ENCODE data around the gene LRIG1.

LRIG1 gene

GRCh38 chr3:66444146-66444644, 56.6 kb downstream of the LRIG1 start:
- no peak for DNase-seq

- DNase-seq = peak in 19 of 58 donors; percentile 14 to 80 (median 54)
Measured at GRCh38 chr3:66443118-66443803, 57.6 kb downstream of the LRIG1 start.

GRCh38 chr3:66442254-66443117, 58.3 kb downstream of the LRIG1 start:
- peak in 26 of 58 donors; percentile 19 to 79 (median 38) for DNase-seq

GRCh38 chr3:66441692-66442091, 59.1 kb downstream of the LRIG1 start:
- DNase-seq = no peak

GRCh38 chr3:66441129-66441528, 59.7 kb downstream of the LRIG1 start:
- DNase-seq = no peak

- DNase-seq = no peak
Measured at GRCh38 chr3:66439666-66440344, 61.0 kb downstream of the LRIG1 start.

- no peak for DNase-seq
Measured at GRCh38 chr3:66438046-66438445, 62.8 kb downstream of the LRIG1 start.

GRCh38 chr3:66437341-66437929, 63.4 kb downstream of the LRIG1 start:
- DNase-seq = no peak

GRCh38 chr3:66435989-66436388, 64.8 kb downstream of the LRIG1 start:
- no peak for DNase-seq

GRCh38 chr3:66434726-66435125, 66.1 kb downstream of the LRIG1 start:
- DNase-seq = no peak

GRCh38 chr3:66433522-66433782, 67.4 kb downstream of the LRIG1 start:
- DNase-seq = no peak

- DNase-seq = no peak
Measured at GRCh38 chr3:66432767-66433521, 67.9 kb downstream of the LRIG1 start.

- no peak for DNase-seq
Measured at GRCh38 chr3:66432041-66432766, 68.6 kb downstream of the LRIG1 start.

- no peak for DNase-seq
Measured at GRCh38 chr3:66431494-66431893, 69.3 kb downstream of the LRIG1 start.

- DNase-seq = no peak
Measured at GRCh38 chr3:66430876-66431275, 69.9 kb downstream of the LRIG1 start.

- peak in 43 of 58 donors; percentile 16 to 78 (median 42) for DNase-seq
Measured at GRCh38 chr3:66428733-66429132, 72.1 kb downstream of the LRIG1 start.

GRCh38 chr3:66427951-66428474, 72.8 kb downstream of the LRIG1 start:
- DNase-seq = no peak

GRCh38 chr3:66427352-66427751, 73.5 kb downstream of the LRIG1 start:
- no peak for DNase-seq

- no peak for DNase-seq
Measured at GRCh38 chr3:66426135-66426534, 74.7 kb downstream of the LRIG1 start.

- DNase-seq = peak in 3 of 58 donors; percentile 17 to 44 (median 23)
Measured at GRCh38 chr3:66425576-66426114, 75.2 kb downstream of the LRIG1 start.
